ENCODE results near the gene BICRAL.
"Not testable (repeated sequence)": the region's sequence is repeated elsewhere in the genome, so short reads cannot be mapped to it uniquely, and the experiment has no call there.

The BICRAL gene

GRCh38 chr6:42877695-42878094 is 95.8 kb downstream of the BICRAL start:
- TF ChIP-seq CTCF (conservative IDR thresholded peaks at IDR 0.05; ENCODE audit: low read length), result no peak
- DNase-seq (ENCODE audit: low read depth), result no peak

GRCh38 chr6:42879372-42880239 is 97.8 kb downstream of the BICRAL start, which contains the start of gene RPL7L1:
Gene RPL7L1 (plus strand): TSS chr6:42879616. CDS start chr6:42879911, 295 bp downstream.
- peak; percentile 88 for DNase-seq (ENCODE audit: low read depth)
- peak within 1 kb of the TSS; percentile 91 for H3K4me3 ChIP-seq (ENCODE audit: low read length)
- TF ChIP-seq CTCF (conservative IDR thresholded peaks at IDR 0.05; ENCODE audit: low read length), result 0 out of 2 replicates have a peak, but pooled peaks have one; percentile 11

More at GRCh38 chr6:42877695-42878094, 95.8 kb downstream of the BICRAL start:
- H3K4me3 ChIP-seq (ENCODE audit: low read length), result no peak overlapping the region

- peak overlapping the region; percentile 91 for H3K4me3 ChIP-seq (ENCODE audit: low read length)
- DNase-seq (ENCODE audit: low read depth), result not testable (repeated sequence)
Measured at GRCh38 chr6:42880240-42880817, 98.5 kb downstream of the BICRAL start.

GRCh38 chr6:42880871-42881270 is 99.0 kb downstream of the BICRAL start:
- H3K4me3 ChIP-seq (ENCODE audit: low read length), result peak overlapping the region; percentile 91
- not testable (repeated sequence) for DNase-seq (ENCODE audit: low read depth)

GRCh38 chr6:42885702-42886101 is 103.8 kb downstream of the BICRAL start:
- TF ChIP-seq CTCF (conservative IDR thresholded peaks at IDR 0.05; ENCODE audit: low read length), result no peak
- H3K4me3 ChIP-seq (ENCODE audit: low read length), result no peak overlapping the region
- no peak for DNase-seq (ENCODE audit: low read depth)

GRCh38 chr6:42888201-42888600 is 106.3 kb downstream of the BICRAL start:
- H3K4me3 ChIP-seq (ENCODE audit: low read length); DNase-seq (ENCODE audit: low read depth): not testable (repeated sequence)

- peak overlapping the region; percentile 94 for H3K4me3 ChIP-seq (ENCODE audit: low read length)
- no peak for TF ChIP-seq CTCF (conservative IDR thresholded peaks at IDR 0.05; ENCODE audit: low read length)
- no peak for DNase-seq (ENCODE audit: low read depth)
Measured at GRCh38 chr6:42889815-42890214, 108.0 kb downstream of the BICRAL start.

- no peak for TF ChIP-seq CTCF (conservative IDR thresholded peaks at IDR 0.05; ENCODE audit: low read length)
- peak; percentile 98 for DNase-seq (ENCODE audit: low read depth)
- H3K4me3 ChIP-seq (ENCODE audit: low read length), result peak overlapping the region; percentile 94
Measured at GRCh38 chr6:42890311-42891198, 108.7 kb downstream of the BICRAL start.

All from AG10803 (cell line).